ENCODE data around the gene CPT1C.

The CPT1C gene

GRCh38 chr19:49755956-49756355 is 65.0 kb downstream of the CPT1C start:
- no peak for DNase-seq (ENCODE audit: low read depth, low spot score)

GRCh38 chr19:49758292-49758691 is 67.4 kb downstream of the CPT1C start:
- DNase-seq (ENCODE audit: low read depth, low spot score) = no peak

DNA sequence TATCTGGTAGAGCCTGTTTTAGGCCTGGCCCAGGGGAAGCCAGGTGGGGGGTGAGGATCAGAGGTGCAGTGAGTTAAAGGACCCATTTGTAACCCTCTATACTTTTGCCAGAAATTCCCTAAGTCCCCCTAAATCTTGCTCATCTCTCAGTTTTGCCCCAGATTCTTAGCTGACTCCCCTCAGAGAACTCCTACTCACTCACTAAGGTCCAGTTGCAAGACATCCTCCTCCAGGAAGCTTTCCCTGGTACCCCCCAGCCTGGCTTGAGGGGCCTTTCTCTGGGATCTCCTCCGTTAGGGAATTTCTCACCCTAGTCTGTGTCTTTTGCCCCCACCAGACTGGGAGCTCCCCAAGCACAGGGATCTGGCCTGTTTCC is 70.3 kb downstream of the CPT1C start:
- no peak for DNase-seq (ENCODE audit: low read depth, low spot score)

GRCh38 chr19:49761625-49762311 is 70.9 kb downstream of the CPT1C start:
- DNase-seq (ENCODE audit: low read depth, low spot score) = no peak

DNA sequence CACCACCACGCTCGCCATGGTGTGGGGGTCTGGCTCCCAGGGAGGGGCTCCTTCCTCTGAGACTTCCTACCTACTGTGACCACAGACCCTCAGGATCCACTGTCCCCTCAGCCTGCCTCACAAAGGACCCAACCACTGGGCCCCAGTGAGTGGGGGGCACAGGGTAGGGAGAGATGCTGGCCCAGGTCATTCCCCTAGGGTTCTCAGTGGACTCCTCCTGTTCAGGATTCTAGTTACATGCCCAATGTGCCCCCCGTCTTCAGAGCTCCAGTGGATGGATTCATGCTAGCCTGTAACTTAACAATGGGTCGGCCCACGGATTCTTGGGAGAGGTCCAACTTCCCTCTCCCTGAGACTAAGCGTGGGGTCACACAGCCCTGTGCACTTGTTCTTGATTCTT is 72.3 kb downstream of the CPT1C start, which contains the start of gene TSKS:
Gene TSKS (minus strand): TSS at position 77 of the 400 bp plus-strand sequence. CDS start 59 bp downstream, at position 18.
- DNase-seq (ENCODE audit: low read depth, low spot score) = no peak
